GM12878 (cell line): Measurements from ENCODE around the gene HOXB2. TPM values are rescaled to one million over a fixed set of nuclear protein-coding genes. Genes with fewer than 3 reads are reported as not detected.

Source experiments
- BCLAF1 ChIP-seq: fragments of 450-650 bp; IDR thresholded peaks from 2 replicates; pipeline ENCODE4 v1.6.1; 2017; ENCODE audit warnings: antibody characterized with exemption, mild to moderate bottlenecking, moderate library complexity
- CTCF ChIP-seq, 3 experiments: IDR thresholded peaks in 2 of 3; conservative IDR thresholded peaks in 1 of 3; 2 replicates each; pipeline ENCODE4 v1.5.1; 2011; ENCODE audit warnings: low read depth in 3 of 3, low read length in 3 of 3, mild to moderate bottlenecking in 3 of 3, control low read depth in 2 of 3, moderate library complexity in 2 of 3, inconsistent platforms in 1 of 3, mixed read lengths in 1 of 3; ENCODE audit not compliant: control insufficient read depth in 2 of 3, insufficient read depth in 1 of 3; ENCODE audit errors: extremely low read depth in 1 of 3
- ETV6 ChIP-seq, 2 experiments: fragments of 450-650 bp in 1 of 2; IDR thresholded peaks in 1 of 2; conservative IDR thresholded peaks in 1 of 2; 2 replicates each; pipeline ENCODE4 v1.6.1; 2014; ENCODE audit warnings: antibody characterized with exemption in 1 of 2, borderline replicate concordance in 1 of 2, low read depth in 1 of 2, mild to moderate bottlenecking in 1 of 2, moderate library complexity in 1 of 2
- FOXM1 ChIP-seq: IDR thresholded peaks from 2 replicates; pipeline ENCODE4 v1.6.1; 2012; ENCODE audit warnings: low read depth, mild to moderate bottlenecking, inconsistent platforms, low read length, moderate library complexity
- KLF5 ChIP-seq: fragments of 450-650 bp; IDR thresholded peaks from 2 replicates; pipeline ENCODE4 v1.6.1; 2014; ENCODE audit warnings: mild to moderate bottlenecking; ENCODE audit not compliant: partially characterized antibody
- MEF2A ChIP-seq: IDR thresholded peaks from 2 replicates; pipeline ENCODE4 v1.6.1; 2011; ENCODE audit warnings: low read depth, mild to moderate bottlenecking, low read length, moderate library complexity; ENCODE audit not compliant: insufficient read depth
- NFIC ChIP-seq: IDR thresholded peaks from 2 replicates; pipeline ENCODE4 v1.6.1; 2012; ENCODE audit warnings: low read depth, mild to moderate bottlenecking, inconsistent platforms, low read length, moderate library complexity
- ZBTB11 ChIP-seq: fragments of 450-650 bp; formaldehyde crosslinking; IDR thresholded peaks from 2 replicates; pipeline ENCODE4 v1.5.0; 2022; ENCODE audit warnings: mild to moderate bottlenecking, missing genetic modification characterization
- ZNF217 ChIP-seq: fragments of 450-650 bp; IDR thresholded peaks from 2 replicates; pipeline ENCODE4 v1.6.1; 2017; ENCODE audit warnings: antibody characterized with exemption, mild to moderate bottlenecking
- polyA plus RNA-seq, 11 experiments: library from polyadenylated mRNA; depleted of rRNA in 4 of 11; unstranded in 6 of 11; stranded (reverse) in 5 of 11; fragments of >200 nt; fragmentation: Nextera tagmentation in 4 of 11; fragmentation: Illumina TruSeq in 1 of 11; extraction: Ambion mirVana in 4 of 11; extraction: Trizol in 1 of 11; gene quantifications; 1 replicate in 1 of 11; 2 replicates in 10 of 11; pipeline versions ENCODE4 v1.2.1 to v1.2.3, GENCODE V29; 2011 to 2016; ENCODE audit warnings: inconsistent platforms in 2 of 11, missing spikeins in 2 of 11, low read depth in 1 of 11
- total RNA-seq, 4 experiments: library from RNA; depleted of rRNA in 3 of 4; stranded (reverse); fragments of >200 nt in 3 of 4; fragmentation: Illumina TruSeq in 1 of 4; extraction: Trizol in 1 of 4; gene quantifications; 2 replicates each; pipeline versions ENCODE4 v1.2.1 to v1.2.3, GENCODE V29; 2013 to 2021
- TF ChIP-seq, protein P1 (sequence below): fragments of 450-650 bp; IDR thresholded peaks from 2 replicates; pipeline ENCODE4 v1.6.1; 2016; ENCODE audit warnings: mild to moderate bottlenecking
- TF ChIP-seq, protein P2 (sequence below): IDR thresholded peaks from 2 replicates; pipeline ENCODE4 v1.6.1; 2011; ENCODE audit warnings: borderline replicate concordance, low read depth, mild to moderate bottlenecking, moderate library complexity, low read length; ENCODE audit not compliant: insufficient read depth, poor library complexity, severe bottlenecking
- TF ChIP-seq, protein P3 (sequence below): fragments of 450-650 bp; IDR thresholded peaks from 2 replicates; pipeline ENCODE4 v1.6.1; 2016; ENCODE audit warnings: mild to moderate bottlenecking
- TF ChIP-seq, protein P4 (sequence below): fragments of 450-650 bp; IDR thresholded peaks from 2 replicates; pipeline ENCODE4 v1.6.1; 2017; ENCODE audit warnings: low read depth, mild to moderate bottlenecking, moderate library complexity

HOXB2 gene
- total and polyA plus RNA-seq, 10 of the 15 experiments (the other 5 are each of a cell fraction or from before 2014, with no cell fraction given): 0.16 to 8.8 (median 2.3) TPM

GRCh38 chr17:48577946-48578615, 33.2 kb upstream of the HOXB2 start, which contains the start of gene HOXB4 (continued):
- TF ChIP-seq CTCF (IDR thresholded peaks at IDR 0.05 in 2 of 3, conservative IDR thresholded peaks at IDR 0.05 in 1 of 3; ENCODE audit: control insufficient read depth in 2 of 3, extremely low read depth in 1 of 3, insufficient read depth in 1 of 3, low read depth in 3 of 3, low read length in 3 of 3) (no peak), MEF2A (no peak), FOXM1 (no peak), ZNF217 (no peak), ETV6 (conservative IDR thresholded peaks at IDR 0.05 in 1 of 2, IDR thresholded peaks at IDR 0.05 in 1 of 2; ENCODE audit: borderline replicate concordance in 1 of 2, low read depth in 1 of 2) (no peak), BCLAF1 (no peak), KLF5 (no peak), NFIC (no peak), ZBTB11 (CRISPR knock-in tag) (no peak)
- TF ChIP-seq, protein P1, sequence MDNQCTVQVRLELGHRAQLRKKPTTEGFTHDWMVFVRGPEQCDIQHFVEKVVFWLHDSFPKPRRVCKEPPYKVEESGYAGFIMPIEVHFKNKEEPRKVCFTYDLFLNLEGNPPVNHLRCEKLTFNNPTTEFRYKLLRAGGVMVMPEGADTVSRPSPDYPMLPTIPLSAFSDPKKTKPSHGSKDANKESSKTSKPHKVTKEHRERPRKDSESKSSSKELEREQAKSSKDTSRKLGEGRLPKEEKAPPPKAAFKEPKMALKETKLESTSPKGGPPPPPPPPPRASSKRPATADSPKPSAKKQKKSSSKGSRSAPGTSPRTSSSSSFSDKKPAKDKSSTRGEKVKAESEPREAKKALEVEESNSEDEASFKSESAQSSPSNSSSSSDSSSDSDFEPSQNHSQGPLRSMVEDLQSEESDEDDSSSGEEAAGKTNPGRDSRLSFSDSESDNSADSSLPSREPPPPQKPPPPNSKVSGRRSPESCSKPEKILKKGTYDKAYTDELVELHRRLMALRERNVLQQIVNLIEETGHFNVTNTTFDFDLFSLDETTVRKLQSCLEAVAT: no peak
- TF ChIP-seq, protein P2, sequence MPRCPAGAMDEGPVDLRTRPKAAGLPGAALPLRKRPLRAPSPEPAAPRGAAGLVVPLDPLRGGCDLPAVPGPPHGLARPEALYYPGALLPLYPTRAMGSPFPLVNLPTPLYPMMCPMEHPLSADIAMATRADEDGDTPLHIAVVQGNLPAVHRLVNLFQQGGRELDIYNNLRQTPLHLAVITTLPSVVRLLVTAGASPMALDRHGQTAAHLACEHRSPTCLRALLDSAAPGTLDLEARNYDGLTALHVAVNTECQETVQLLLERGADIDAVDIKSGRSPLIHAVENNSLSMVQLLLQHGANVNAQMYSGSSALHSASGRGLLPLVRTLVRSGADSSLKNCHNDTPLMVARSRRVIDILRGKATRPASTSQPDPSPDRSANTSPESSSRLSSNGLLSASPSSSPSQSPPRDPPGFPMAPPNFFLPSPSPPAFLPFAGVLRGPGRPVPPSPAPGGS: no peak
- TF ChIP-seq, protein P3, sequence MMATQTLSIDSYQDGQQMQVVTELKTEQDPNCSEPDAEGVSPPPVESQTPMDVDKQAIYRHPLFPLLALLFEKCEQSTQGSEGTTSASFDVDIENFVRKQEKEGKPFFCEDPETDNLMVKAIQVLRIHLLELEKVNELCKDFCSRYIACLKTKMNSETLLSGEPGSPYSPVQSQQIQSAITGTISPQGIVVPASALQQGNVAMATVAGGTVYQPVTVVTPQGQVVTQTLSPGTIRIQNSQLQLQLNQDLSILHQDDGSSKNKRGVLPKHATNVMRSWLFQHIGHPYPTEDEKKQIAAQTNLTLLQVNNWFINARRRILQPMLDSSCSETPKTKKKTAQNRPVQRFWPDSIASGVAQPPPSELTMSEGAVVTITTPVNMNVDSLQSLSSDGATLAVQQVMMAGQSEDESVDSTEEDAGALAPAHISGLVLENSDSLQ: no peak
- TF ChIP-seq, protein P4, sequence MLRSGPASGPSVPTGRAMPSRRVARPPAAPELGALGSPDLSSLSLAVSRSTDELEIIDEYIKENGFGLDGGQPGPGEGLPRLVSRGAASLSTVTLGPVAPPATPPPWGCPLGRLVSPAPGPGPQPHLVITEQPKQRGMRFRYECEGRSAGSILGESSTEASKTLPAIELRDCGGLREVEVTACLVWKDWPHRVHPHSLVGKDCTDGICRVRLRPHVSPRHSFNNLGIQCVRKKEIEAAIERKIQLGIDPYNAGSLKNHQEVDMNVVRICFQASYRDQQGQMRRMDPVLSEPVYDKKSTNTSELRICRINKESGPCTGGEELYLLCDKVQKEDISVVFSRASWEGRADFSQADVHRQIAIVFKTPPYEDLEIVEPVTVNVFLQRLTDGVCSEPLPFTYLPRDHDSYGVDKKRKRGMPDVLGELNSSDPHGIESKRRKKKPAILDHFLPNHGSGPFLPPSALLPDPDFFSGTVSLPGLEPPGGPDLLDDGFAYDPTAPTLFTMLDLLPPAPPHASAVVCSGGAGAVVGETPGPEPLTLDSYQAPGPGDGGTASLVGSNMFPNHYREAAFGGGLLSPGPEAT: no peak
